AG04449 (cell line): ENCODE results near the gene ABR.

ENCODE experiments used
- CTCF ChIA-PET: fragments of 350-600 bp; formaldehyde crosslinking; extraction: SDS; loops from one replicate; lab custom pipeline; 2021; ENCODE audit warnings: antibody characterized with exemption; lab: Yijun Ruan, JAX
- POLR2A ChIA-PET: fragments of 400-600, 350-600 bp; formaldehyde crosslinking; extraction: SDS; loops from one replicate; lab custom pipeline; 2020; ENCODE audit warnings: antibody characterized with exemption, inconsistent platforms; lab: Yijun Ruan, JAX
- DNase-seq: peaks from one replicate; pipeline ENCODE4 v3.0.0-alpha.2; 2010; ENCODE audit warnings: low read depth, low spot score
- H3K4me3 ChIP-seq: 2 replicates; pipeline ENCODE4 v1.5.1; 2011; ENCODE audit warnings: low read depth, mild to moderate bottlenecking, control low read depth, low read length
- CTCF ChIP-seq: IDR thresholded peaks from one replicate; pipeline ENCODE4 v1.5.1; 2011; ENCODE audit warnings: mild to moderate bottlenecking, moderate library complexity, low read length, control low read depth, inconsistent platforms; ENCODE audit not compliant: insufficient read depth; ENCODE audit errors: missing control alignments

Gene ABR

GRCh38 chr17:1180958-1181752 is 1.4 kb upstream of the ABR start:
- DNase-seq, result no peak
- no peak for TF ChIP-seq CTCF
- POLR2A ChIA-PET, result interaction anchor here (0.7 kb wide), 1 partner anchor 9 kb away, joined by 3 read pairs; no protein-coding TSS in a partner anchor
- H3K4me3 ChIP-seq, result no peak overlapping the region
- CTCF ChIA-PET, result interaction anchor here (0.7 to 6.8 kb wide), 6 partner anchors 9 to 125 kb away, joined by 3 to 57 read pairs (median 5); no protein-coding TSS in a partner anchor

GRCh38 chr17:1179112-1179817 is 516 bp downstream of the ABR start:
- peak overlapping the region; percentile 74 for H3K4me3 ChIP-seq
- no peak for DNase-seq
- CTCF ChIA-PET, result interaction anchor here (0.6 to 6.8 kb wide), 4 partner anchors 8 to 847 kb away, joined by 3 to 57 read pairs (median 8); no protein-coding TSS in a partner anchor
- TF ChIP-seq CTCF, result no peak
- POLR2A ChIA-PET, result no interaction called here

GRCh38 chr17:1177016-1177700 is 2.6 kb downstream of the ABR start:
- ChIA-PET POLR2A (no interaction called here), CTCF (interaction anchor here (0.8 to 6.8 kb wide), 5 partner anchors 9 to 55 kb away, joined by 3 to 57 read pairs (median 7); no protein-coding TSS in a partner anchor)

GRCh38 chr17:1174263-1174880 is 5.4 kb downstream of the ABR start:
- ChIA-PET CTCF (no interaction called here), POLR2A (interaction anchor here (1.2 kb wide), 1 partner anchor 9 kb away, joined by 3 read pairs; no protein-coding TSS in a partner anchor)
- no peak for TF ChIP-seq CTCF
- no peak for DNase-seq
- no peak overlapping the region for H3K4me3 ChIP-seq

More at GRCh38 chr17:1177016-1177700, 2.6 kb downstream of the ABR start:
- peak overlapping the region; percentile 8 for H3K4me3 ChIP-seq
- TF ChIP-seq CTCF, result no peak
- no peak for DNase-seq

- POLR2A ChIA-PET, result interaction anchor here (1.2 kb wide), 1 partner anchor 8 kb away, joined by 3 read pairs; no protein-coding TSS in a partner anchor
- H3K4me3 ChIP-seq, result no peak overlapping the region
- TF ChIP-seq CTCF, result no peak
- CTCF ChIA-PET, result interaction anchor here (1.2 kb wide), 1 partner anchor 49 kb away, joined by 5 read pairs; no protein-coding TSS in a partner anchor
- DNase-seq, result no peak
Observed at GRCh38 chr17:1173432-1174262, 6.1 kb downstream of the ABR start.
